ENCODE results near the gene ST6GALNAC3.

- no peak for TF ChIP-seq POLR2A (IDR thresholded peaks at IDR 0.05)
- no peak for TF ChIP-seq CTCF (IDR thresholded peaks at IDR 0.05)
Measured at GRCh38 chr1:76425201-76426145, 350.9 kb downstream of the ST6GALNAC3 start.

All from testis (tissue), 2 donors.